Ecto neural progenitor cell (in vitro differentiated cells): ENCODE measurements around the gene CASZ1.
A peak's percentile ranks its signal among the peaks of the same experiment; 100 is the strongest.

Experiments used
- DNase-seq: peaks from one replicate; pipeline ENCODE4 v3.0.0-alpha.2; 2018; ENCODE audit warnings: low spot score

Gene CASZ1

DNA sequence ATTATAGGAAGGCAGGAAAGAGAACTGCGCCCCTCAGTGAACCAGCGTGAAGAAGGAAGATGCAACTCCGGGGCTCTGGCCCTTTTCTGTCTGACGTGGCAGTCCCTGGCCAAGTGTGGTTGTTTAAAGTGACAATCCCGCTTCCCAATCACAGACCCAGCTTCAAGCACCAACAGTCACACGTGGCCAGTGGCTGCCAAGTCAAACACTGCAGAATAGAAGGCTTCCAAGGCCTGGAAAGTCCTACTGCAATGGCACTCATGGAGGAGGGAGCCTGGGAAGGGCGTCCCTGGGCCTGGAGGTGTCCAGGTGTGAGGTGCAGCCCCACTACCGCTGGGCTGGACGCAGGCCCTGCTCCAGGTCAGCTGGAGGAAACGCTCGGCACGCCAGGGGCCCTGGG lies 143.8 kb downstream of the CASZ1 start:
- no peak for DNase-seq

DNA sequence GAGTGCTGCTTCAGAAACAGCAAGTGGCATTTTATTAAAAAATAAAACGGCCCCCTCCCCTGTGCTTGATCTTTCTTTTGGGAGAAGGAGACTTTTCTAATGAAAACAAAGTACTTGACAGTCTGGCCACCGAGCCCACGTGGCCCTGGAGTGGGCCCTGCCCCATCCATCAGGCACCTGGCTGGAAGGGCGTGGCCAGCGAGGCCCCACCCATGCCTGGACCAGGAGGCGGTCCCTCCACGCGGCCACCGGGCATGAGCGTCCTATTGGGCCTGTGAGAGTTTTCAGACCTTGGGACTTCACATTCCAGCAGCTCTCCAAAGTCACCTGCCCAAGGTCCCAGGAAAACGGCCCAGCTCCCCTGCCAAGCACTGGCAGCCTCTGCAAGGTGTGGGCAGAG lies 144.7 kb downstream of the CASZ1 start:
- no peak for DNase-seq

DNA sequence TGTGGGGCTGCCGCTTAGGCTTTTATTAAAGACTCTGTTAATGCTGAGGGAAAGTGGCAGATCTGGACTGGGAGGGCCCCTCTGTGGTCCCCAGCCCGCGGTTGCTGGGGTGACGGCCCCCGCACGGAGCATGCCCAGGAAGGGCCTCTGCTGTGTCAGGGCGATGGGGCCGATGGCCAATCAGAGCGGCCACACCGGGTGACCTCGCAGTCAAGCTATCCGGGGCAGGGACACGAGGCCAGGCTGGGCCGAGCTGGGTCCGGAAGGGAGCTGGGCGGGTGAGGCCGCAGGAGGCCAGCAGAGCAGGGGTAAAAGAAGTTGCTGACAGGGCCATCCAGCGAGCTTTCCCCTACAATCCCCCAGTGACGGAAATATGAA lies 145.1 kb downstream of the CASZ1 start:
- peak; percentile 66 for DNase-seq

DNA sequence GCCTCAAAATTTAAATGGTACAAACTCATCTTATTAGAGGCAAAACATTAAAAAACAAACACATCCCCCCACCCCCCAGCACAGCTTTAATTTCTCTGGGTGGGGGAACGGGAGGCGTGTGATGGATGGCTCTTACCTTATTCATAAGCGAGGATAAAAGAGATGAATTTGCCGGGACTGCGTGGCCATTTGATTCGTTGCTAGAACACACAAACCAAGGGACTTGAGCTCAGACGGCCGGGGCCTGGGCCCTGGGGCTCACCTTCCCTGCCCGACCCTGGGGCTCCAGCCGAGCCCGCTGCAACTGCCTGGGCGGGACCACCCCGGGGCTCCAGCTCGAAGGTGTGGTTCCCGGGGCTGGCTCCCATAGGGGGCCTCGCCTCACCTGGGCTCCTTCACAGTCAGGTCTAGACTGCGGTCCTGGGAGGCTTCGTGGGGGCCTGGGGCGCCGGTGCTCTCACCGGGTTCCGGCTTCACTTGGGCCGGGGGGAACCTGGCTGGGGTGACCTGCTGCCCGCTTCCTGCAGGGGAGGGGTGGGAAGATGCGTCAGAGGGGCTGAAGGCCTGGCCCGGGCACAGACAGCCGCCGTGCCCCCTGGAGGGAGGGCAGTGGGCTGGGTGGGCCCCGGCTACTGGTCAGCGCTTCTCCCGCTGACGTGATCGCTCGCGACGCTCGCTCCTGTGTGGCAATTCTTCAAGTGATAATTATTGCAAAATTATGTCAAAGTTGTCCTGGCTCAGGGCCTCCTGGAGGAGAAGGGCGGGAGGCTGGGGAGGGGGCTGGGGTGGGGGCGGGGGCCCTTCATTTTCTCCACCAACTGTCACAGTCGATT lies 145.7 kb downstream of the CASZ1 start:
- no peak for DNase-seq

DNA sequence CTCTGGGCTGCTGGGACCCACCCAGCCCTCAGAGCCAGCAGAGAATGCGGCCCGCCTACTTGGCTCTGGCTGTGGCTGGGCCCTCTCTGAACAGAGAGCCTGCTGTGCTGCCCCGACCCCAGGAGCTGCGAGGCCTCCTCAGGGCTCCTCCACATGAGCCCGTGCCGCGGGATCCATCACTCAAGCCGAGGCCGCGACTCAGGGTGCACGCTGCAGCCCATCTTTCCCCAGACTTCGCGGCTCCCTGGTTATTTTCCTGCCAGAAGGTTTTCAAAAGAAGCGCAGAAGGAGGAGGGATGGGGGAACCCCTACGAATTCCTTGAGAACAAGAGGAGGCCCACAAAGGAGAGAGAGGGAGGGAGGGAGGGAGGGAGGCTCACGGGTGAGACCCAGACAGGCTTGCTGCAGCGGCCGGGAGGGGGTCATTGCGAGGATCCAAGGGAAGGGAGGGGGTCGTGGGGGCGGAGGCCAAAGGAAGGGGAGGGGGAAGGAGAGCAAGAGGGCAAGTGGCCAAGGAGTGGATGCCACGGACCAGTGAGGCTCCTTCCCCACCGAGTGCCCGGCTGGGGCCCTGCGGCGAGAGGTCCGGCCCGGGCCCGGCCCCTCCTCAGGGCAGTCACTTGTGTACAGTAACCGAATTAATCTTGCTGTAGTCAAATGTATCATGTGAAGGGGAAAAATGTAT lies 146.8 kb downstream of the CASZ1 start:
- DNase-seq: peak; percentile 79

DNA sequence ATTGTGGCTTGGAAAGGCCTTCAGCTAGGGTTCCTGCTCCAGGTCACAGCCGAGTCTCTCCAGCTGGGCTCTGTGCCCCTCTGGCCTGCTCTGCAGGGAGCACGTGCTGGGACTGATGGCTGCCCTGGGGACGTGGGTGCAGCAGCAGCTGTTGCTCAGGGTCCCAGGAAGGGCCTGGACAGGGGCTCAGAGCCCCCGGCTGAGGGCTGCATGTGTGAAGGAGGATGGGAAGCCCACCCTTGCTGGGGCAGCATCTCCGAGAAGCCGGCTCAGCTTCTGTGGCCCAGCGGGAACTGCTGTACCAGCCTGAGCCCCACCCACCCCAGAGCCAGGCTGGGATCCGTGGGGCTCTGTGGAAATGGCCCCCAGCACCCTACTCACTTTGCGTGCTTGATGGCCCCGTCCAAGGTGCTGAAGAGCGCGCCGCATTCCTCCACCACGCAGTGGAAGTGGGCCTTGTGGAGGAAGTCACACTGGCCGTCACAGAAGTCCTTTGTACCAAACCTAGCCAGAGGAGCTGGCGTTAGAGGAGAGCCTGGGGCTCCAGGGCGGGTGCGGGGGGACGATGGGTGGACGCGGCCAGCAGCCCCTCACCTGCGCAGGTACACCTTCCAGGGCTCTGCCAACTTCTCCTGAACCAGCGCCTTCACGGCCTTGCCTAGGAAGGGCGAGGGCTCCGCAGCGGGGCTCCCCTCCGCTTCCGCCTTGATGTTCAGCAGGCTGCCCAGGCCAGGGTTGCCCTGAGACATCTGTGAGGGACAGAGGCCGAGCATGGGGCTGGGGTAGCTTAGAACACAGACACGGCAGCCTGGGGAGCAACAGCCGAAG lies 147.5 kb downstream of the CASZ1 start:
- DNase-seq: peak; percentile 65

DNA sequence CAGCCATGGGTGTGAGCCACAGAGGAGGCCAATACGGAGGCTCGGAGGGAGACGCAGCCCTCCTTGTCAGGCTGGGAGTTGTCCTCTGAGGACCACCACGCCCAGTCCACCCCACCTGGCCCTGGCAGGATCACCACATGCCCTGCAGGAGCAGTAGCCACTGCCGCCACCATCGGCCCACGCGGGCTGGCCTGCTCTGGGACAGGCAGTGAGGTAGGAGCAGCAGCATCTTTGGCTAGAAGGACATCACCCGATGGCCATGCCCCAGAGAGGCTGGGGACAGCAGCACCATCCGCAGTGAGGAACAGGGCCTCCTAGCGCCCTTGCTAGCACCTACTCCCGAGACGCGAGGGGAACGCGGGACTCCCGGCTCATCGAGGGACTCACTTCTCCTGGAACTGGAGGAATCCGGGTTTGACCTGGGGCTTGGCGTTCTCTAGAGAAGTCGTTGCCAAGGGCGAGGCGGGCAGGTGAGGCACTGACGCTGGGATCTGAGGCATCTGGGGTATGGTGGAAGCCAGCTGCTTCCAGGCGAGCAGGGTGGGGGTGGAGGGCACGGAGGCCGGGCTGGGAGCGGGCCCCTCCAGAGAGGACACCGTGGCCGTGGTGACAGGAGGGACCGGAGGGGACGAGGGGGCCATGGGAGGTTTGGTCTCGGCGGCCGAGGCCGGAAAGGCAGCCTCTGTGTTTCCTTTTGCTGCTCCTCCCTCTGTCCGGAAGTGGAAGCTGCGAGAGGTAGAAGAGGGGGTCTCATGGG lies 148.9 kb downstream of the CASZ1 start:
- no peak for DNase-seq

DNA sequence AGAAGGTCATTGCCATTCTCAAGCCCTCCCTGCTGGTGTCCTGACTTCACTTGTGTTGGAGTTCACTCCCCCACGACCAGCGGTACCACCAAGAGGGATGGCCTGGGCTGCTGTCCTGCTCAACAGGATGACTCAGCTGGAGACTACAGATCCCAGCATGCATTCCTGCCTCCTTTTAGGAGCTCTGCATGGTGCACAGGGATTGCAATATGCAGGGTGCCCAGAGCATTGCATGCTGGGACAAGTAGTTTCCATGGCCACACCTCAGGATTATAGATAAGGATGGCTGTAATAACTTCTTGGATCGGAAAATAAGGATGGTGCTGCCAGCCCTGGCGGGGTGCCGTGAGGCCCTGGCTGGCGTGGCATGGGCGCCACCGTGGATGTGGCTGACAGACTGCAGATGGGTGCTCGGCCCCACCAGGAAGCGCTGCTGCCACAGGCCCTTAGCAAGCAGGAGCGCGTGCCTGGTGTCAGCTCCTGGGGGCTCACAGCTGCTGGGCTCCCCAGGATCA lies 150.0 kb downstream of the CASZ1 start:
- no peak for DNase-seq

DNA sequence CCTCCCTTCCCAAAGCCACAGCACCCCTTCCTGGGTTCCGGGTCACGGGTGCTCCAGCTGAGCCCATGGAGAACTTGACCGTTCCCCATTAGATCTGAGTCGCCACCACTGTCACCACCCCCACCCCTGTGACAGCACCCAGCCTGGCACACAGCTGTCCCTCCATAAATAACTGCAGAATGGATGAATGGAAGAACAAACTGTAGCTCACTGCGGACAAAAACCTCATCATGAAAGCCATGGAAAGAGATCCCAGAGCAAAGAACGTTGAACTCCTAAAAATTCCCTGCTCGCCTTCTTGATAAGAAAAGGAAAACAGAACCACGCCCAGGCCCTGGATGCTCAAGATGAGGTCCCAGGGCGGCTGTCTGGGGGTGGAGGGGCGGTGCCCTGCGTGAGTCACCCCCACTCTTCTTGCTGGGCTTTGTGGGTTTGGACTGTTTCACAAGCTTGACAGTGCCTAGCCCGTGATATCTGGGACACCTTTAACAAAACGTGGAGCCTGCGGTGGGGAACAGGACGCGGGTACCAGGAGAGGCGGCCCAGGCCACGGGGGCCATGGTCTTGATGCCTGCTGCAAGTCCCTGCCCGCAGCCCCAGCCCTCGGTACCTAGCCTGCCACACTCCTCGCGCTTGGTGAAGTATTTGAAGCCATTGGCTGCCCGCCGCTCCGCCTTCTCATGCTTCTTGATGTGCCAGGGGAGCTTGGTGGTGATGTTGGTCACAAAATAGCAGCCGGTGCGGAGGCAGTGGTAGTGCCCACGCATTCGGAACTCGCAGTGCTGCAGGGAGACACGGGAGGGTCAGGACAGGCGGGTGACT lies 151.9 kb downstream of the CASZ1 start:
- no peak for DNase-seq

DNA sequence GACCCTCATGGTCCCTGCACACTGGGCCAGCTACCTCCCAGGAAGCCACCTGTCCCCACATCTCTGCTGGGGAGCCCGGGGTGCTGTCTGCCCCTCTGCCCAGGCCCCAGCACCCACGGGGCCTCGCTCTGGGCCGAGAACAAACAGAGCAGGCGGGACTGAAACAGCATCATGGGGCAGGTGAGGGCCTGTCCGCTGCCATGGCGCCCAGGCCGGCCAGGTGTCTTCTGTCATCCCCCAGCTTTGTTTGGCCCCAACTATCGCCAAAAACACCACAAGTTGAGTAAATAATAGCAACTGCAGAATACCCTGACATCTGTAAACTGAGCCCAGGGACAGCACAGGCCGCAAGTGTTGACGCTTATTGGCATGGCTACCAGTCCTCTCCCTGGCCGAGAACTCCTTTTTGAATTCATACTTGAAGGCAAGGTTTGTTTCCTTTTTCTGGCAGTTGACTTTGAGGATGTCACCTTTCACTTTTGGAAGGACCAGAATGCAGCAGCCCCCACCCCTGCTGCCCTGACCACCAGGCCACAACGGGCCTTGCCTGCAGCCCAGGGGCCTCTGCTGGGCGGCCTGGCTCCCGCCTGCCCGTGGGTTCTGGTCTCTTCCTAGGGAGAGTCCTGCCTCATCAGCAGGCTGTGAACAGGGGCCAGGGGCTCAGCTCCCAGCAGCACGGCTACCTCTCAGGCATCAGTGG lies 152.7 kb downstream of the CASZ1 start:
- no peak for DNase-seq

DNA sequence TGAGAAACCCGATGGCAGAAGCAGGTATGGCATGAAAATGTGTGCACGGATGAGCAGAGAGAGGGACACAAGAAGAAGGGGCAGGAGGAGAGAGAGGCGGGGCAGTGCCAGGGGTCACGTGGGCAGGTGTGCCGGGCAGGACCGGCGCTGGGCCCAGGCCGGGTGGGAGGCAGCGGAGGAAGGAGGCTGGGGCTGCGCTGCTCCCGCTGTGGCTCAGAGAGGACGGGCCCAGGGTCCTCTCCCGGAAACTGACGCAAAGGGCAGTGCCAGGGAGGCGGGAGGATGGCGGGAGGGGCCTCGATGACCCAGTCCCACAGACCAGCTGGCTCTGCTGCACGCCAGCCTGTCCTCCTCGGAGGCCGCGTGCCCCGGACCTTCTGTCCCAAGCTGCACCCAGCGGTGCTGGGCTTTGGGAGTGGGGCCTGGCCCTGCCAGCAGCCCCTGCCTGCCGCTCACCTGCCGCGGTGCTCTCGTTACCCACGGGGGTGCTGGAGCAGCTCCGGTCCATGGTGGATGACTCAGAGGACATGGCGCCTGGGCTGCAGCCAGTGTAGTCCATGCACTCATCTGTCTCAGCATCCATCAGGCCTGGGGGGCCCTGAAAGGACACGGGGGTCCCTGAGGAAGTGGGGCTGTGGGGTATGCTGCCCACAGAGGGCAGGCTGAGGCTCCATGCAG lies 153.9 kb downstream of the CASZ1 start:
- no peak for DNase-seq

DNA sequence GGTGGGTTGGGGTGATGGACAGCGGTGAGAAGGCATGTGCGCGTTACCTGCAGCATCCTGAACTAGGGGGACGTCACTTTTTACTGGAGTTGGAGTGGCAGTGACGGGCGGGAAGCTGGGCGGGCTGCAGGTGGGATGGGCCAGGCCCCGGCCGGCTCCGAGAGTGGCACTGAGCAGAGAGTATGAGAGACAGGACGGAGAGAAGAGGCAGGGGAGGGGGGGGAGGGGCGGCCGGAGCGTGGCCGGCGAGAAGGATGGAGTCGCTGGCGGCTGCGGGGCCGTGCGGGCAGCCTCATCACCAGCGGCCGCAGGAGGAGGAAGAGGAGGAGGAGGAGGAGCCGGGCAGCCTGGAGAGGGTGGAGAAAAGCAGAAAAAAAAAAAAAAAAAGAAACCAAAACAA lies 154.5 kb downstream of the CASZ1 start:
- DNase-seq: no peak

DNA sequence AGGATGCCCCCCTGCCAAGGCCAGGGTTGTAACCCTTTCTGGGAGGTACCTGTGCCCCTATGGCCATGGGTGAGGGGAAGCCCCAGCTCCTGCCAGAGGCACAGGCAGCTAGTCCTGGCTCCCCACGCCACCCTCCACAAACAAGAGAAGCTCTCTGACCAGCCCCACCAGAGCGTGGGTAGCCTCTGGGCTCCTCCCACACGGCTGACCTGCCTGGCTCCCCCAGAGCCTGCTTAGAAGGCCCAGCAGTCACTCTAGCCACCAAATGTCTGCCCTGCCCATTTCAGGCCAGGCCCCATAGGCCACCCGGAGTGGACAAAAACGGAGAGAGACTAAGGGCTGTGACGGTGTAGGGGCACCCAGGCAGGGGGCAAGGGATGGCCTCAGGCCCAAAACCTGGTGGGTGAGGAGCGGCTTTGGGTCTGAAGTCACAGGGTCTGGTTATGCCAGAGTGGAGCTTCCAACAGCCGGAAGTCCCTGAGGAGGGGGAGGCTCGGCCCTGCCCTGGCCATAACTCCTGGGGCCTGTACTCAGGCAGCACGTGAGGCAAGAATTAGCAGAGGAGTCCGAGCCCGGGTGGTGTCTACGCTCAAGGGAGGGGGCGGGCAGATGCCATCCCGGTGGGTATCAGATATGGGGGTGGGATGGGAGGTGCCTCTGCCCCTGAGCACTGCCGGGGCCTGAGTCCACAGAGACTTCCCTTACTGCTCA lies 155.4 kb downstream of the CASZ1 start:
- DNase-seq: no peak

DNA sequence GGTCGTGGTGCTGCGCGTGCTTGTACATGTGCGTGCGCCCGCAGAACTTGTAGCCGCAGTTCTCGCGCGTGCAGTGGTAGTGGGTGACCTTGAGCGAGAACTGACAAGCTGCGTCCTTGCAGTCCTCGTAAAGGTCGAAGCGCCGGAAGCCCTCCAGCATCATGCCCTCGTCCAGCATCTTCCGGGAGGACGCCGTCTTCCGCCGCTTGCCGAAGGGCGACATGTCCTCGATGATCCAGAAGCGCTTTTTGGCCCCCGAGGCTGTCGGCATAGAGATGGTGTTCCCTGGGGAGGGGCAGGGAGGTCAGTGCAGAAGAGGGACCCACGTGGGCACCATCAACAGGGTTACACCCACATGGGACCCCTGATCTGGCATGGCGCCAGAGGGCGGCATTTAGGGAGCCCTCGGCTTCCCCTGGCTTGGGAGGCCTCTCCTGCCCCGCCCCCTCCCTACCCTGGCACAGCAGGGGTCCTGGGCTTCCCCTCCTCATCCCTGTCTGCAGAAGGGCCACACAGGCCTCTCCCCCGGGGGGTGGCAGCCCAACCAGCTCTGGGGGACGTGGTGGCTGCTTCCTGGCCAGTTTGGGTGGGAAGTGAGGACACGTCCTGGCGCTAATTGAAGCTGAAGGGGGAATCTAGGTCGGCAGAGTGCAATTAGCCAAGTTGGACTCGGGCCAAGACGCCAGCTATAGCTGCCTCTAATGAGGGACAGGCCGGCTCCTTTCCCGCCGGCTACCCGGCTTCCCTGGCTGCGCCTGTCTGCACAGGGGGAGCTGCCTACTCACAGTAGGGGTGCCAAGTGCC lies 156.5 kb downstream of the CASZ1 start:
- no peak for DNase-seq

DNA sequence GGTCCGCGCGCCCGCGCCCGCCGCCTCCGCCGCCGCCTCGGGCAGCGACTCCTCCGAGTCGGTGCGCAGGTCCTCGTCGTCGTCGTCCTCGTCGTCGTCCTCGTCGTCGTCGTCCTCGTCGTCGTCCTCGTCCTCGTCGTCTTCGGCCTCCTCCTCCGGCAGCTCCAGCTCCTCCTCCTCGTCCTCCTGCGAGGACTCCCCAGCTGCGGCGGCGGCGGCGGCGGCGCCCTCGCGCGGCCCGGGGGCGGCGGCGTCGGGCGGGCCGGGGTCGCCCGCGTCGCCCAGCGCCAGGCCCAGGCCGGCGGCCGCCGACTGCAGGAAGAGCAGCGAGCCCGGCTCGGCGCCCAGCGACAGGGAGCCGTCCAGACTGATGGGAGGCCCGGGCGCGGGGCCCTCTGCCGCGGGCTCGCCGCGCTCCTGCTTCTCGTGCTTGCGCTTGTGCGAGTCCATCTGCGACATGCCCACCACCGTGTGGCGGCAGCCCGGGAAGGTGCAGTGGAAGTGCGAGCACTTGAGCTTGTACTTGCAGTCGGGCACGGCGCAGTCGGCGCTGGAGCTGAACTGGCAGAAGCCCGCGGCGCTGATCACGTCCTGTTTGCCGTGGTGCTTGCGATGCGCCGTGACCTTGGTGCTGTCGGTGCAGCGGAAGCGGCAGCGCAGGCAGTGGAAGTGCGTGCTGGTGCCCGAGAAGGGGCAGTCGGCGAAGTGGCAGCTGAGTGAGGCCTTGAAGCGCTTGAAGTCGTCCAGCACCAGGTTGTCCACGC lies 157.3 kb downstream of the CASZ1 start:
- no peak for DNase-seq

DNA sequence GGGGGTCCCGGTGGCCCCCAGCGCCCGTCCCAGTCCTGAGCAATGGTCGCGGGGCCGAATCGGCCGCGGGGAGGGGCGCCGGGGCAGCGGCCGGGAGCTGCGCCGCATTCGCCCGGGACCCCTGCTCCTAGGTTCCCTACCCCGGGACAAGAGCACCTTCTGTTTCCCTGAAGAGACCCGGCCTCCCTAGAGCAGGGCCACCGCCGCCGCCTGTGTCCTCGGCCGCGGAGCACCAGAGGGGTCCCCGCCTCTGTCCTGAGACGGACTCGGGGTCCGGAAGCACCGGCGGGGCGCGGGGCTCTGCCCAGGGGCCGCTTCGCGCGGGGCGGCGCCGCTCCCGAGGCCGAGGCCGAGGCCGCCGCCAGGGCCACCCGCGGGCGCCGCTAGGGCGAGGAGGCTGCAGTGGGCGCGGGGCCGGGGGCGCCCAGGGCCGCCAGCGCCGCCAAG lies 157.9 kb downstream of the CASZ1 start:
- no peak for DNase-seq

DNA sequence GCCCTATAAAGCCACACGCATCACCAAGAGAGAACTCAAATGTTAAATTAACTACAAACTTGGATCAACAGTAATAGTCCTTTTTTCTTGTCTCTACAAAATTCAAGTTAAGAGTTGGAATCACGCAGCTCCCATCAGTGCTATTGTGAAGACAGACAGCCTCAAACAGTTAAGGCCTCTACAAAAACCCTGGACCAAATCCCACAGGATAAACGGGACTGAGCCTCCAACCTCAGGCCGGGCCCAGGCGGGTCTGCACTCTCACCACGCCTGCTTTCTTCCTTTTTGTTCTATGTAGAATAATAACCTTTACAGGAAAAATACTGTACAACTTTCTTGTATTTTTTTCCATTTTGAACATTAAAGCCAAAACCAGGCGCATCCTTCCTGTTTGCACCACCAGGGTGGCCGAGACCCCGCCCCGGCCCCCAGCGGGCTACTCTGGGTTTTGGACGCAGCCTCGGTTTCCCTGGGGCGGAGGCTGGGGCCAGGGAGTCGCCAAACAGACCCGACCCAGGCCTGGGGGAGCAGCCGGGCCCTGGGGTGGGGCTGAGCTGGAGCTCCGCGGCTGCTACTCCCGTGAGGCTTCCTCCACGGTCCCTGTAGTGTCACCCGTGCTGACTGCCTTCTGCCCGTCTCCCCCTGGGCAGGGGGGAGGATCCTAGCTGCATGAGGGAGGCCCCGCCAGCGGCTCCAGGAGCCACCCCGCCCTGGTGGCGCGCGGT lies 158.4 kb downstream of the CASZ1 start:
- DNase-seq: no peak
